ENCODE data around the gene LARGE1.

DNA sequence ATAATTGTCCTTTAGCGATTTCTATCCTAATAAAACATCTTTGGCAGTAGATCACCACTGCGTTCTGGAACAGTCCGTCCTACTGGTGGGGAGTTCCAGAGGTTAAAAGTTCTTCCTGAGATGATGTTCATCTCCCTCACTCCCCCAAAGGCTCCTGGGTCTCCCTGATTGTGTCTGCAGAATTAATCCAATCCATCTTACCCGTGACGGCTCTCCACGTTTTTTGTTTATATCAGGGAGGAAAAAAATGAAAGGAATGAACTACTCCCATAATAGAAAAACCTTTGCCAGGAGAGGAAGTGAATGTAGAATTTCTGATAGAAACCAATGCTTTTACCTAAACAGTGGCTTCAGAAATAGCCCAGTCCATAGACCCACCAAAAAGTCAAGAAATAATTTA lies 81.6 kb downstream of the LARGE1 start:
- TF ChIP-seq EZH2 (IDR thresholded peaks at IDR 0.05; ENCODE audit: low read length, missing control alignments) (no peak), CTCF (conservative IDR thresholded peaks at IDR 0.05 in 1 of 2, IDR thresholded peaks at IDR 0.05 in 1 of 2; ENCODE audit: low read depth in 1 of 2, low read length in 2 of 2) (no peak)

All from fibroblast of lung (primary cell).